Keratinocyte (primary cell): ENCODE data around the gene PHACTR2.

Experiments
- EZH2 ChIP-seq: IDR thresholded peaks from one replicate; pipeline ENCODE4 v1.6.1; 2012; ENCODE audit warnings: inconsistent platforms, mild to moderate bottlenecking, low read length, moderate library complexity
- TF ChIP-seq, protein P1 (sequence below), 3 experiments: IDR thresholded peaks in 1 of 3; conservative IDR thresholded peaks in 1 of 3; optimal IDR thresholded peaks in 1 of 3; 2 replicates in 2 of 3; 3 replicates in 1 of 3; pipeline versions ENCODE3 to v1.5.1; 2011; ENCODE audit warnings: low read length in 3 of 3, mild to moderate bottlenecking in 3 of 3, moderate library complexity in 2 of 3, control low read depth in 1 of 3, inconsistent platforms in 1 of 3; ENCODE audit not compliant: insufficient read depth in 2 of 3; ENCODE audit errors: extremely low read depth in 1 of 3

DNA sequence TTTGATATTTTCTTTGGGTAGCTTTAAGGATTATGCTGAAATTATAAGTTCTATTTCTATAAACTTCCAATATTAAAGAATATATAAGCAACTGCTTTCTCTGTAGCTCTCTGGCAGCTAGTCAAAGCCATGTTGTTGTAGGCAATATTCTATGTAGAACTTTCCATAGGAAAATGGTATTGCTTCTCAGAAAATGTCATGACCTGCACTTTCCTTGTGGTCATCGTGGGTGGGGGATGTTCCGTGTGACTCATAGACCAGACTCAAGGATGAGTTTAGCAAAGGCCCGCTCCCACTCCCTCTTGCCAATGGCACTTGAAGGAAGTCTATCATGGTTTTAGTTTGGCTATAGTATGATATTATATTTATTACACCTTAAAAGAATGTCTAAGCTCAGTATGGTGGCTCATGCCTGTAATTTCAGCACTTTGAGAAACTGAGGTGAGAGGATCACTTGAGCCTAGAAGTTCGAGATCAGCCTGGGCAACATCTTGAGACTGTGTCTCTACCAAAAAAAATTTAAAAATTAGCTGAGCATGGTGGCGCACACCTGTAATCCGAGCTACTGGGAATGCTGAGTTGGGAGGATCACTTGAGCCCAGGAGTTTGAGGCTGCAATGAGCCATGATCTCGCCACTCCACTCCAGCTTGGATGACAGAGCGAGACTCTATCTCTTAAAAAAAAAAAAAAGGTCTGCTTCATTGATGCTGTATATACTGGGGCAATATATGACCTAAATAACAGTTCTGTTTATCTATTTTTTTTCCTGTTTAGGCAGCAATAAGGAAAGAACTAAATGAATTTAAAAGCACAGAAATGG, 128.7 kb downstream of the PHACTR2 start:
- TF ChIP-seq, protein P1, sequence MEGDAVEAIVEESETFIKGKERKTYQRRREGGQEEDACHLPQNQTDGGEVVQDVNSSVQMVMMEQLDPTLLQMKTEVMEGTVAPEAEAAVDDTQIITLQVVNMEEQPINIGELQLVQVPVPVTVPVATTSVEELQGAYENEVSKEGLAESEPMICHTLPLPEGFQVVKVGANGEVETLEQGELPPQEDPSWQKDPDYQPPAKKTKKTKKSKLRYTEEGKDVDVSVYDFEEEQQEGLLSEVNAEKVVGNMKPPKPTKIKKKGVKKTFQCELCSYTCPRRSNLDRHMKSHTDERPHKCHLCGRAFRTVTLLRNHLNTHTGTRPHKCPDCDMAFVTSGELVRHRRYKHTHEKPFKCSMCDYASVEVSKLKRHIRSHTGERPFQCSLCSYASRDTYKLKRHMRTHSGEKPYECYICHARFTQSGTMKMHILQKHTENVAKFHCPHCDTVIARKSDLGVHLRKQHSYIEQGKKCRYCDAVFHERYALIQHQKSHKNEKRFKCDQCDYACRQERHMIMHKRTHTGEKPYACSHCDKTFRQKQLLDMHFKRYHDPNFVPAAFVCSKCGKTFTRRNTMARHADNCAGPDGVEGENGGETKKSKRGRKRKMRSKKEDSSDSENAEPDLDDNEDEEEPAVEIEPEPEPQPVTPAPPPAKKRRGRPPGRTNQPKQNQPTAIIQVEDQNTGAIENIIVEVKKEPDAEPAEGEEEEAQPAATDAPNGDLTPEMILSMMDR (optimal IDR thresholded peaks at IDR 0.05 in 1 of 3, IDR thresholded peaks at IDR 0.05 in 1 of 3, conservative IDR thresholded peaks at IDR 0.05 in 1 of 3; ENCODE audit: extremely low read depth in 1 of 3, insufficient read depth in 2 of 3, low read length in 3 of 3): no peak
- TF ChIP-seq EZH2: no peak
